Activated gamma-delta T cell (primary cell): ENCODE data around the gene FRMD4B.
"Not testable (repeated sequence)": the region's sequence is repeated elsewhere in the genome, so short reads cannot be mapped to it uniquely, and the experiment has no call there.

Source experiments
- DNase-seq: peaks from one replicate; lab custom pipeline; 2025; lab: John Stamatoyannopoulos, UW

The FRMD4B gene

DNA sequence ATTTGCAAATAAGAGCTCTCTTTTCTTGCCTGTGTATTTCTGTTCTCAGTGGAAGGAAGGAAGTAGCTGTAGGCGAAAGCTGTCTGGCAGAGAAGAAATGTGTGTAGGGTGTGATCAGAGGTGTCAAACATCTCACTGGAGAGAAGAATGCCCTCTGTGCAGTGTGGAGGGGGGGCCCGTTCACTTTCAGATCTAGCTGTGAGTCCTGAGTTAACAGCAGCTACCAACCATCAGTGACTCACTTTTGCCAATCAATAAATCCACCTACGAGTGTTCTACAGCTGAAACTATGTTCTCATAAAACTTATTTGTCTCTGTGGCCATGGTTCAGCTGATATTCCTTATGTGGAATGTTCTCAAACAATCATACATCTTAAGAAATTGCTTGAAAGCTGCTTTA is 103.7 kb downstream of the FRMD4B start:
- no peak for DNase-seq

DNA sequence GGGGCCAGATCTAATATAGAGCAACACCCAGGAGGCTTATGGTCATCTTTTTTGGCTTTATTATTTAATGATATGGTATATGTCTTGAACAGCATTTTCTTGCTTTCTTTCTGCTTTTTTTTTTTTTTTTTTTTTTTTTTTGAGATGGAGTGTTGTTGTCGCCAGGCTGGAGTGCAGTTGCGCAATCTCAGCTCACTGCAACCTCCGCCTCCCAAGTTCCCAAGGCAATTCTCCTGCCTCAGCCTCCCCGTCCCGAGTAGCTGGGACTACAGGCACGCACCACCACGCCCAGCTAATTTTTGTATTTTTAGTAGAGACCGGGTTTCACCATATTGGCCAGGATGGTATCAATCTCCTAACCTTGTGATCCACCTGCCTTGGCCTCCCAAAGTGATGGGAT is 108.5 kb downstream of the FRMD4B start:
- not testable (repeated sequence) for DNase-seq

DNA sequence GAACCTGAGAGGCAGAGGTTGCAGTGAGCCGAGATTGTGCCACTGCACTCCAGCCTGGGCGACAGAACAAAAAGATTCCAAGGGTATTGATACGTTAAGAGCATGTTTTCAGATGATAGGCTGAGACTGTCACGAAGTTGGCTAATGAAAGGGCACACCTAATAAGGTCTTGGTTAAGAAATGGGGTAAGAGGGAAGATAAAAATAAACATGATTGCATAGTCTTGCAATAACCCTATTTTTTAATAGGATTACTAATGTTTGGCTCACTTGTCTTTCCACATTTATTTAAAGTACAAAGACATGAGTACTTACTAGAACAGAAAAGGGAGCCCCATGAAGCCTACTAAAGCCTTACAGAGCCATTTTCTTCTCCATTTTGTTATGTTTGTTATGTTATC is 109.0 kb downstream of the FRMD4B start:
- no peak for DNase-seq

DNA sequence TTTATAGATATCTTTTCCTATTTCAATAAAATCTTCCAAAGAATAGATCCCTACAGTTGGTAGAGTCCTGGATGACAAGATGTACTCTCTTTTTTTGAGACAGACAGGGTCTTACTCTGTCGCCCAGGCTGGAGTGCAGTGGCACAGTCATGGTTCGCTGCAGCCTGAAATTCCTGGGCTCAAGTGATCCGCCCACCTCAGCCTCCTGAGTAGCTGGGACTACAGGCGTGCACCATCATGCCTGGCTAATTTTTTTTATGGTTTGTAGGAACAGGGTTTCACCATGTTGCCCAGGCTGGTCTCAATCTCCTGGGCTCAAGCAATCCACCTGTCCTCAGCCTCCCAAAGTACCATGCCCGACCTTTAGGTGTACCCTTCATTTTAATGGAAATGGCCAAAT is 109.7 kb downstream of the FRMD4B start:
- DNase-seq: not testable (repeated sequence)

DNA sequence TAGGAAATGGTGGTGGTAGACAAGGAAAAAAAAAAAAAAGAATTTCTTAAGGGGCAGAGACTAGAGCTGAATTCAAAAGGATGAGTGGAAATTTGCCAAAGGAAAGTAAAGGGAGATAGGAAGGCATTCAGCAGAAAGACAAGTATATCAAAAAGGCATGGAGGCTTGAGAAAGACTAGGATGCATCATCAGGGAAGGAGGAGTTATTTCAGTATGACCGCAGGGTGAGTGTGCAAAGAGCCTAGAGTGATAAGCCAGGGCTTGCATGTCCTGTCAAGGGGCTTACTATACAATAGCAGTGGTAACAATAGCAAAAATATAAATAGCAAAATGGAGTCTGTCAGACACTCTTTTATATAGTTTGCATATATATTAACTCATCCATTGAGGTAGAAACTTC is 112.0 kb downstream of the FRMD4B start:
- no peak for DNase-seq

DNA sequence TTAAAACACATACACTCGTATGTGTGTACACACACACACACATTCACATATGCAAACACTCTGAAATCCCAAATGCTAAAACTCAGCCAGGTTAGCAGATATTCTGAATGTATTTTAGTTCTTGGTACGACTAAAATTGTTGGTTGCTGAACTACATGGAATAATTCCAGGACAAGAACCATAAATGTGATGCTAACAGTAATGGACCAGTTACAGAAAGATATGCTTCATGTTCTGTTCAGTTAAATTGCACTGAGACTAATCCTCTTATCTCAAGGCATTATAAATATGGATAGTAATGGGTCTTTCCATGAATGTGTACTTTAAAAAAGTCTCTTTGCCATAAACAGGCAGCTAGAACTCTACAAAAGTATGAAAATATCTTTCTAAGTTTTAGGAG is 113.3 kb downstream of the FRMD4B start:
- no peak for DNase-seq

DNA sequence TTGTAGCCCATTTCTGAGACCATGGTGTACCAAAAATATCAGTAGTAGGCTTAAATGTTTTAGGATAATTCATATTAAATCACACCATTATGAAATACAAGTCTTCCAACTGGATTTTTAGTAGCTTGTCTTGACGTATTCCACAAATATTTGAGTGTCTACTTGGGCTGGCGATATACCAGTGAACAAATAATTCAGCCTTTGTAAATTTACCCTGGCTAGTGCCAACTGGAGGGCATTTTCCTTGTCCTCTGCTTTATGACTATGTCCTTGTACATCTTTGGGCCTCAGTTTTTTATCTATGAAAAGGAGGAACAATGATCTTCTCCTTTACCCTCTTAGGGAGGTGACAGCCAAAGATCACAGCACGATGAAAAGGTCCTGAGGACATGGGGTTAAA is 114.8 kb downstream of the FRMD4B start:
- DNase-seq: no peak

DNA sequence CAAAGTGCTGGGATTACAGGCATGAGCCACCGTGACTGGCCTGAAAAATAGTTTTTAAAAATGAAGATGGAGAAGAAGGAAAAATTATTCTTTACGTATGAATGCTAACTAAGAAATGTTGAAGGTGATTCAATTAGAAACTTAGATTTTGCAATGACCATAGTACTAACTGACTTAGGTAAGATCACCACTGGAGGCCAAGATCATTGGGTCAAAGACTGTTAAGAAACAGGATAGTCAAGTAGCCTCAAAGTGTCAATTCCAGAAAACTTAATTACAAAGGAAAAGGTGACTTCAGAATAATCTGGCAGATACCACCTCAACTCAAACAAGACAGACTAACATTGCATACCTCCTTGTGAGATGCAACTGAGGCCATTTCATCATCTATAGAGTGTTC is 119.3 kb downstream of the FRMD4B start:
- DNase-seq: no peak

DNA sequence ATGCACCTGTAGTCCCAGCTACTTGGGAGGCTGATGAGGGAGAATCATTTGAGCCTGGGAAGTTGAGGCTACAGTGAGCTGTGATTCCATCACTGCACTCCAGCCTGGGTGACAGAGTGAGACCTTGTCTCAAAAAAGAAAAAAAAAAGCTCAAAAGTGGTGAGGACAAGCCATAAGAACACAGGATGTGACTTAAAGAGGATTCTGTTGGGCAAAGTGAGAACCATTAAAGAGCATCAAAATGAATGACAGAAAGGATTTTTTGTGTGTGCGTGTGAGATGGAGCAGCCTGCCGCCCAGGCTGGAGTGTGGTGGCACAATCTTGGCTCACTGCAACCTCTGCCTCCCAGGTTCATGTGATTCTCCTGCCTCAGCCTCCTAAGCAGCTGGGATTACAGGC is 119.8 kb downstream of the FRMD4B start:
- not testable (repeated sequence) for DNase-seq

DNA sequence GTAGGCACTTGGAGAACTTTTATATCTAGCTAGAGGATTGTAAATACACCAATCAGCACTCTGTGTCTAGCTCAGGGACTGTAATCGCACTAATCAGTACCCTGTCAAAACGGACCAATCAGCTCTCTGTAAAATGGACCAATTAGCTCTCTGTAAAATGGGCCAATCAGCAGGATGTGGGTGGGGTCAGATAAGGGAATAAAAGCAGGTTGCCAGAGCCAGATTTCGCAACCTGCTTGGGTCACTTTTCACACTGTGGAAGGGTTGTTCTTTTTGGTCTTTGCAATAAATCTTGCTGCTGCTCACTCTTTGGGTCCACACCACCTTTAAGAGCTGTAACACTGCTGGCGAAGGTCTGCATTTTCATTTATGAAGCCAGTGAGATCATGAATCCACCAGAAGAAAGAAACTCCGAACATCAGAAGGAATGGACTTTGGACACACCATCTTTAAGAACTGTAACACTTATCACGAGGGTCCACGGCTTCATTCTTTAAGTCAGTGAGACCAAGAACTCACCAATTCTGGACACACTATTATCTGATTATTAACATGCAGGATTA is 125.0 kb downstream of the FRMD4B start:
- not testable (repeated sequence) for DNase-seq

DNA sequence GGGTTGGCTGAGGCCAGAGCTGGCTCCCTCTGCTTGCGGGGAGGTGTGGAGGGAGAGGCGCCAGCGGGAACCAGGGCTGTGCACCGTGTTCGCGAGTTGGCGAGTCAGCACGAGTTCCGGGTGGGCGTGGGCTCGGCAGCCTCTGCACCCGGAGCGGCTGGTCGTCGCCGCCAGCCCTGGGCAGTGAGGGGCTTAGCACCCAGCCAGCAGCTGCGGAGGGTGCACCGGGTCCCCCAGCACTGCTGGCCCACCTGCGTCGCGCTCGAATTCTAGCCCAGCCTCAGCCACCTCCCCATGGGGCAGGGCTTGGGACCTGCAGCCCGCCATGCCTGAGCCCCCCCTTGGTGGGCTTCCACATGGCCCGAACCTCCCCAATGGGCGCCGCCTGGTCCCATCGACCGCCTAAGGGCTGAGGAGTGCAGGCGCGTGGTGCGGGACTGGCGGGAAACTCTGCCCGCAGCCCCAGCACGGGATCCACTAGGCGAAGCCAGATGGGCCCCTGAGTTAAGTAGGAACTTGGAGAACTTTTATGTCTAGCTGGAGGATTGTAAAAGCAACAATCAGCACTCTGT is 125.6 kb downstream of the FRMD4B start:
- no peak for DNase-seq

DNA sequence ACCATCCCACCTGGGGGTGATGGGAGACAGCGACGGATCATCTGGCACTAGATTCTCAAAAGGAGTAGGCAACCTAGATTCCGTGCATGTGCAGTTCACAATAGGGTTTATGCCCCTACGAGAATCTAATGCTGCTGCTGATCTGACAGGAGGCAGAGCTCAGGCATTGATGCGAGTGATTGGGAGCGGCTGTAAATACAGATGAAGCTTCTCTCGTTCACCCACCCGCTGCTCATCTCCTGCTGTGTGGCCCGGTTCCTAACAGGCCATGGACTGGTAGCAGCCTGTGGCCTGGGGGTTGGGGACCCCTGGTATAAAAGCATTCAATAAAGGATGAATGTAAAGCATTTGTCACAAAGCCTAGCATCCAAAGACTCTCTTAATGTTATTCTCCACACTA is 126.8 kb downstream of the FRMD4B start:
- DNase-seq: no peak

DNA sequence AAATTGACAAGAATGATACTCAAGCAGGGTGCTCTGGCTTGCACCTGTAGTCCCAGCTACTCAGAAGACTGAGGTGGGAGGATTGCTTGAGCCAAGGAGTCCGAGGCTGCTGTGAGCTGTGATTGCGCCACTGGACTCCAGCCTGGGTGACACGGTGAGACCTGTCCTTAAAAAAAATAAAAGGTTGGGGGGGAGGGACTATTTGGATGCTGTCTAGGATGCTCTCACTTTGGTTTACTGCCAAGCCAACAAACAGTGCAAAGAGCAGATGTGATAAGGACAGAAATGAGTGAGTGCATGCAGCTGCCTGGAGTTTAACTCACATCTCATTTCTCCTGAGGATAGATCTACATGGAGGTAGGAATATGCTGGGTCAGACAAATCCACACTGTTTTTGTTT is 130.0 kb downstream of the FRMD4B start:
- DNase-seq: no peak

DNA sequence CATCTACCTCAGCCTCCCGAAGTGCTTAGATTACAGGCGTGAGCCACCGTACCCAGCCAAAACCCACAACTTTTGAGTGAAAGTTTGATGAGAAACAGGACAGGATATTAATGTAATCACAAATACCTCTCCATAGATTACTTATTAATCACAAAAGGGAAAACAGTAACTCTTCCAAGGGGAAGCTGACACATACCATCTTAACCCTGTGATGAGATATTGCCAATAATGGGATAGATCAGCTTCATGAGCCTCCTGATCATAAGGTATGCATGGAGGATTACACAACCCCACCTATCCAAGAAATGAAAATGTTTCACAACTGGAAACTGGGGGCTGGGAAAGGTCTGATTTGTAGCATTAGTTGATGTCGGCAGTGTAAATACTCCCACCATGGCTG is 131.5 kb downstream of the FRMD4B start:
- no peak for DNase-seq

DNA sequence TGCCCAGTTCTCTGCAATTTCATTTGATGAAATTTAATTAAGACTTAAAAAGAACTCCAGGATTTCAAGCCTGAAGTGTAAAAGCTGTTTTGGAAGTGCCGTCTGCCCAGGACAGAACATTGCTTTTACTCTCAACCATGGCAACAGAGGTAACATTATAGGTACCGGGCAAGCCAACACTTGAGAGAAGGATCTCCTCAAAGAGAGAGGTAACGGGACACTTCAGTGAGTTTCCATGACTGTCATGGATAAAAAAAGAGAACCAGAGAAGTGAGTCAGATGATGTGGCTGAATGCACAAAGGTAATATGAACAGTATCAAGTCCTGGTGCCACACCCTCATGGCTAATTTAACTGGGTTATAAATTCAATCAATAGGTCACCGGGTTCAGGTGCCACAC is 133.3 kb downstream of the FRMD4B start:
- DNase-seq: no peak

DNA sequence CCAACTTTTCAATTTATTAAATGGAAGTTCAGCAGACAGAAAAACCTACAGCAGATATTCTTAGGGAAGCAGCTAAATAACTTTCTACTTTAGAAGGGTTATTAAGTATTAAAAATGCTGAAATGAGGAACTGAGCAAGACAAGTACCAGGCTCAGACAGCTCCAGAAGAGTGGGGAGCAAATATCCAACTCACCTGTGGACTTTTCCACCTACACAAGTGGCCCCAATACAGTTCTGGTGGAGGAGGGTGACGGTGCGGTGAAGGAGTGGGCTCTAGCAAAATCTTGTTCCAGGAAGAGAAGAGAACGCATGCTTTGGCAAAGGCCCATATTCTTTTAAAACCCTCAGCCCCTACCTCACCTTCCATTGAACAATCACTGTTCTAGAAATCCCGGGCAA is 133.7 kb downstream of the FRMD4B start:
- no peak for DNase-seq

DNA sequence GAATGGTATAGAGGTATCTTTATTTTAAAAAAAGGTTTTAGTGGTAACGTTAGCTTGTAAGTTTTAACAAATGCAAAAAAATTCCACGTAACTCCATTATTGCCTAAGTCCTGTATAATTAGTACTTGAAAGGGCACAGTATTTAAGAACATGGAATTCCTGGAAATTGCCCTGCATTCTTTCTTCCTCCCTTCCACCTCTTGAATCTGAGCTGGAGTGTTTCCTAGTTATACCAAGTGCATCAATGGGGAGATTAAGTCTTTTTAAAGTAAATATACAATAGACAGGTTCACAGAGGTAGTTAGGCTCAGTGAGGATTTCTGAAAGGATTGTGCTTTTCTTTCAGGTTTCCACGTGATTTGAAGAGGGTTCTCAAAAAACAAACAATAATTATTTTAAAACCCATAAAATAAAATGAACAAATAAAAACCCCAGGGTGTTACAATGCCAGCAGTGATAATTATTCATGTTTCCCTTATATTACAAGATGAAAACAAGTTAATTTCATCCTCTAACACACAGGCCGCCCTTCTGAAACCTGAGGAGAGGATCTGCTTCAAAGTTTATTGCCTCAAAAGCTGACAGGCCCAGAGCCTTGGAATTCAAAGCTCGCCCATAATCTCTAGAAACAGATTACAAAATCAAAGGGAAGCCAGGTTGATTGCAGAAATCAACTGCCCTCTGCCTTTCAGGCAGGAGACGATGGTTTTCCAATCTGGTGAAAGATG is 134.6 kb downstream of the FRMD4B start:
- DNase-seq: no peak

DNA sequence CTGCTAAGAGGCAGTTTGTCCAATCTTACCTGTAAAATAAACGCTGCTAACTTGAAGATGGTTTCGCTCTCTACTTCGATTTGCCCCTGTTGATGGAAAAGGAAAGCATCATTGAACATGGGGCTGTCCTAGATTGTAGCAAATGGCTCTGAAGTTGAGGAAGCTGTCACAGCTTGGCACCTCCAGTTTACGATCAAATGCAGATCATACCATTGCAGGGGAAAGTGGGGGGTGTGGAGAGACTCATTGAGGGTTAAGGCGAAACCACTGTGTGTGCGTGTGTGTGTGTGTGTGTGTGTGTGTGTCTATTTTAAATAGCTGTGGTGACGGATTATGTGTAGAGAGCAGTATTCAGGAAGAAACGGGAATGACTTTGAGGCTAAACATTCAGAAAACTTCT is 135.9 kb downstream of the FRMD4B start:
- DNase-seq: no peak

DNA sequence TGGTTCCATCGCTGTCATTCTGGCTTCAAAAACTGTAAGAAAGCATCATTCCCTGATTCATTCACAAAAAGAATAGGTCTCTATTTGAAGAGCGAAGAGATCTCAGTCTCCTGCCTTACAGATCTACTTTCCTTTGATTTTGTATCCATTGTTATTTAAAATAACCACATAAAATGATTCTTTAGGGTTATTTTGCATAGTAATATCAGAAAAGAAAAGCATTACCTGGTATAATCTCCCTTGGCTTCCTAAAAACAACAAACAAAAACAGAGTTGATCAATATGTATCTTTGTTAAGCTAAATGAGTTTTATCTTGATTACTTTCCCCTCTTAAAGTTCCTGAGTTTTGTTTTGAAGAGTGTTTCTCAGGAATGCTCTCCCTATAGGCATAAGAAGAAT is 136.9 kb downstream of the FRMD4B start:
- DNase-seq: no peak

DNA sequence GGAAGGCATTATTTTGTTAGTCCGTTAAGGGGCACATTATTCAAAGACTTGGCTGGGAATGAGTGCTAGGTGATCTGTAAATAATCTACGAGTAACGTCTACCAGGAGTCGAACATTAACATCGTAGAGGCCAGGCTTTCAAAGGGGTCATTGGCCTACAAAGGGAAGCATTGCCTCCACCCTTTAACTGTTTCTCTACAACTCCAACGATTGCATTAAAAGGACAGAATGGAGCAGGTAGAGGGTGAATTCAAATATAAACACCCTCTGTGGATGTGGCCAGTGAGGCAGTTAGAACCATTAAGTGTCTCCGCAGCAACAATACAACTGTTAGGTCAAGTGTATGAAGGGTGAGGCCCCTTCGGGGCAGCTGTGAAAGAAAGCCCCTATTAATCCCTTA is 137.5 kb downstream of the FRMD4B start:
- no peak for DNase-seq

DNA sequence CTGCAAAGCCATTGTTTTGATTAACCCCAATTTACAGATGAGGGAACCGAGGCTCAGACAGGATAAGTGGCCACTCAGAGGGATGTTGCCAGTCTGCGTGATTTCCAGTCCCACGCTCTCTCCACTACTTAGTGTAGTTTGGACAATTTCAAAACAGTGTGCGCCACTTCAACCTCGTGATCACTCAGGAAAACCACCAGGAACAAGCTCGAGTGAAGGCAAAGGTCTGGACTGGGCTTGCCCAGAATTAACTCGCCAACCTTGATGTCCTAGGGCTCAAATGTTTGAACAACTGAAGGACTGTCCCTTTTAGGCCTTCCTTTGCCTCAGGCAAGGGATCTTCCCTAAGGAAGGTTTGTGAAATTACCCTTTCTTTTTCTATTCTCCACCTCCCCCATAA is 139.3 kb downstream of the FRMD4B start:
- DNase-seq: no peak

DNA sequence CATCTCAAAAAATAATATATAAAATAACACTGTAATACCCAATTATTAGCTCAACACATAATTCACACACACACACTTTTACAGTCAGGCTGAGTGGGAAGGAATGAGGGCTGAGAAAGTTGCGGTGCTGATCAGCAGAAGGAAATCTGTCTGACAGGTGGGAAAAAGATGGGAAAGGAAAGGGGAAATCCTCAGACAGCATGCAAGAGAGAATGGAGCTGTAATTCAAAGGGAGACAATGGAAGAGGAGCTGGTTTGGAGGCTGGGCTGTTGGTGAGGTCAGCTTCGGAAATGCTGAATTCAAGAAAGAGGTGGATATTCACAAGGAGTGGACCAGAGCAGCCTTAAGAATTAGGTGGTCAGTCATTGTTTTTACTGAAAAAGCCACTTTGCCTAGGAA is 141.8 kb downstream of the FRMD4B start:
- DNase-seq: no peak

DNA sequence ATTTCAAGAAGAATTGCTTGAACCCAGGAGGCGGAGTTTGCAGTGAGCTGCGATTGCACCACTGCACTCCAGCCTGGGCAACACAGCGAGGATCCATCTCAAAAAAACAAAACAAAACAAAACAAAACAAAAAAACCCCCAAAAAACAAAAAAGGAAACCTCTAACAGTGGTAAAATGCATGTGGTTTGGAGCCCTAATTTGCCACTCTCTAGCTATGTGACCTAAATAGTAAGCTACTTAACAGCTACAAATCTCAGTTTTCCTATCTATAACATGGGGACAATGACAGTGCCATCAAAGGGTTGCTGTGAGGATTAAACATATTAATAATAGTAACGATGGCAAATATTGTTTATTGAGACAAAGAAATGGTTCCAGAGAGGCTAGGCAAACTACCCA is 144.1 kb downstream of the FRMD4B start:
- no peak for DNase-seq
